Left colon (tissue), 2 donors: ENCODE results near the gene MIER2. TPM values are rescaled to one million over a fixed set of nuclear protein-coding genes. Genes with fewer than 3 reads are reported as not detected.
"Not testable (repeated sequence)": the region's sequence is repeated elsewhere in the genome, so short reads cannot be mapped to it uniquely, and the experiment has no call there.

Source experiments
- ATAC-seq: fragments of 200-7000 bp; cut with Tn5 transposase; one replicate; pipeline ENCODE4 v1.9.1; 2020; ENCODE audit warnings: mild to moderate bottlenecking, moderate library complexity
- DNase-seq, 2 donors: peaks; one replicate each; pipeline ENCODE4 v3.0.0-alpha.2; 2020
- intact Hi-C, 2 donors: fragments of 100-400 bp; cut with DNase I in 1 of 2; cut with micrococcal nuclease in 1 of 2; formaldehyde crosslinking; loops; one replicate each; pipeline versions ENCODE4 v1.11.2 to v1.14.0; 2022; cut with DNase I, micrococcal nuclease
- total RNA-seq, 2 donors: library from RNA; stranded (reverse); fragmentation: NEBNext Ultra II Directional; extraction: Animal tissue kit (Norgen Biotek cat#: 25700); gene quantifications; one replicate each; pipeline ENCODE4 v1.2.1, GENCODE V29; 2021
- donor health status: DM: no; HTN: no; CAD: no.
- donor health status: DM: yes; HTN: yes; CAD: no.

MIER2 gene
- total RNA-seq, 2 donors from 2014 or later = 14.6 to 15.7 TPM

DNA sequence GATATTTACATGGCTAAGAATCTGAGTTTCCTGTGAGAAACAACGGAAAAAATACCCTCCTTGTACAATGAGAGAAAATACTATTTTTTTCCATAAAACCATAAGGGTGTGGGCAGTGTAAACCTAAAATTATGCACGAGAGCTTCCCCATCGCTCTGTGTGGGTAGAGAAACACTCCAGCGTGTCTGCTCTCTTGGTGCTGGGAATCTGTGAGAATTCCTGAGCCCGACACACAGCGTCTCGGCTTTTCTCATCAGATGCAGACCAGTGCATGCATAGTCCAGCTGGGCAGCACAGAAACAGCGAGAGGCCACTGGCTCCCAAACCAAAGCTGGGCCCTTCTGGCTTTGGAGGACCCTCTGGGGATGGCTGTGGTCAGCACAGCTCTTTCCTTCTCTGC, 65.4 kb downstream of the MIER2 start:
- DNase-seq (no peak), ATAC-seq (no peak)
- intact Hi-C loops = no loop called here

DNA sequence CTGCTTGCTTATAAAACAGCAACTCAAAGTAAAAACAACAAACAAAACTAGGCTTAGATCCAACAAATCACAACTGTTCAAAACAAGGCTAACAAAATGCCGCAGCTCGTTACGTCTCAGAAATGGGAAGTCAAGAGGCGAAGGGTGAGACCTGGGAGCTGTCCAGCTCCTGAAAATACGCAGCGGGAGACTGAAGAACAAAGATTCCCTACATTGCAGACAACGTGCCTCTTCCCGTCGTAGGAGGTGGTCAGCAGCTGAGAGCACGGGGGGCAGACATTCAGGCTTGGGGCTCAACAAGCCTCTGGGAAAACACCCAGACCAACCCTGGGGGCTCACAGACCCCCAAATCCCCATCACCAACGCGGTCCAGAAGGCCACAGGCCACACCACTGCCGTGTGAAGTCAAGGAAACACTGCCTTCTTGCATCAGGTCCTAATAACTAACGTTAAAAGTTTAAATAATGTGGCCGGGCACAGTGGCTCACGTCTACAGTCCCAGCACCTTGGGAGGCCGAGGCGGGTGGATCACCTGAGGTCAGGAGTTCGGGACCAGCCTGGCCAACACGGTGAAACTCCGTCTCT, 66.9 kb downstream of the MIER2 start:
- intact Hi-C loops = no loop called here
- no peak for ATAC-seq
- no peak for DNase-seq

DNA sequence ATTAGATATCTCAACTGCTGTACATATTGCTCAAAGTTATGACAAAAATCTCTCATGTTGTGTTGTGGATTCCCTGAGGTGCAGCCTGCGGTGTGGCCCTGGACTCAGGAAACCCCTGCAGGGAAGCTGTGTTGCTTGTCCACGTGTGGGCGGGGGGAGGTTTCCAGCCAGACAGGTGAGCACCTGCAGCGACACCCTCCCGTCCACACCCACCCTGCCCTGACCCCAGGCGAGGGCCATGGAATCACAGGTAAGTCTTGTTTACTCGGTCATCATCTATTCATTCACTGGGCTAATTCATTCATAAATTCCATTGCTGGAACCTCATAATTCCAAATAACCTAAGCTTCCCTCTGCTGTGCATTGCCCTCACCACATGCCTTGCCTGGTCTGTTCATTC, 67.5 kb downstream of the MIER2 start:
- ATAC-seq = no peak
- intact Hi-C loops = no loop called here
- no peak for DNase-seq

GRCh38 chr19:275958-276646, 68.5 kb downstream of the MIER2 start:
- intact Hi-C loops = no loop called here
- DNase-seq = no peak
- ATAC-seq = no peak

DNA sequence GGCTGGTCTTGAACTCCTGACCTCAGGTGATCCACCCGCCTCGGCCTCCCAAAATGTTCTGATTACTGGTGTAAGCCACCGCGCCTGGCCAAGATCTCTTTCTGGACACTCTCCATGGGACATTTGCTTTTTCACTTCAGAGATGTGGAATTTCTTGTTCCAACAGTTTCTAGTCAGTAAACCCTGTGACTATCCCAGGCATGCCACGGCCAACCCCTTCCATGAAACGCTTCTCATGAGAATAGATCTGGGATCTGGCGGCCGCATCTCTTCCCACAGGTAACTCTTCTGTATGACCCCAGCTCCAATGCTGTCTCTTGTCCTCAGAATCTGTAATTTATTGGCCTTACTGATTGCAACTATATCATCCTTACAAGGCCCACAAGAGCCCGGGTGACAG, 69.6 kb downstream of the MIER2 start:
- DNase-seq = no peak
- intact Hi-C loops = no loop called here
- ATAC-seq = no peak

- no peak for DNase-seq
- ATAC-seq = no peak
- intact Hi-C loops = no loop called here
Observed at GRCh38 chr19:273393-273792, 71.2 kb downstream of the MIER2 start.

DNA sequence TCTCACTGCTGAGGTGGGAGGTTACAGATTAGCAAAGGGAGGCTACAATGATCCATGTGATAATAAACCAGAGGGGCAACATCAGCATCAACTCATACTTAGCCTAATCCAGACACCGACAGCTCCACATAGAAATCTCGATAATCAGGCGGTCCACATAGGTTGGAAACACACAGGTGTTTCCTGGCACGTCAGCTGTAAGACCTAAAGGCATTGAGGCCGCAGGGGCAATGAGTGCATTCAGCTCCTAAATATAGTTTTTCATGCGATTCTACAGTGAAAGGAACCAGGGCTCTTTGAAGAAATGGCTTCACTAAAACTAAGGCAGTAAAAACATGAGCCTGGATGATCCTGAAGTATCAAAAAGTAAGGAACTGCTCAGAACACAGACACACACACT, 72.7 kb downstream of the MIER2 start:
- no peak for ATAC-seq
- intact Hi-C loops = no loop called here

DNA sequence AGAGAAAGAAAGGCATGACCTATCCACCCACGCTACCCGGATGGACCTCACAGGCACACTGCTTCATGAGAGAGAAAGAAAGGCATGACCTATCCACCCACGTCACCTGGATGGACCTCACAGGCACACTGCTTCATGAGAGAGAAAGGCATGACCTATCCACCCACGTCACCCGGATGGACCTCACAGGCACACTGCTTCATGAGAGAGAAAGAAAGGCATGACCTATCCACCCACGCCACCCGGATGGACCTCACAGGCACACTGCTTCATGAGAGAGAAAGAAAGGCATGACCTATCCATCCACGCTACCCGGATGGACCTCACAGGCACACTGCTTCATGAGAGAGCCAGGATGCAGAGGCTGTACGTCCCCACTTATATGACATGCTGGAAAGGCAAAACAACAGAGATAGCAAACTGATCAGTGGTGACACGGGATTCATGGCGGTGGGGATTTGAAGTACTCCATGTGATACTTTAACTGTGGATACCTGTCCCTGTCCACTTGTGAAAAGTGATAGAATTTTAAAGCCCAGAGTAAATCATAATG, 73.8 kb downstream of the MIER2 start:
- DNase-seq, ATAC-seq, intact Hi-C loops: not testable (repeated sequence)

More for the DNA sequence above, 72.7 kb downstream of the MIER2 start:
- DNase-seq = no peak

DNA sequence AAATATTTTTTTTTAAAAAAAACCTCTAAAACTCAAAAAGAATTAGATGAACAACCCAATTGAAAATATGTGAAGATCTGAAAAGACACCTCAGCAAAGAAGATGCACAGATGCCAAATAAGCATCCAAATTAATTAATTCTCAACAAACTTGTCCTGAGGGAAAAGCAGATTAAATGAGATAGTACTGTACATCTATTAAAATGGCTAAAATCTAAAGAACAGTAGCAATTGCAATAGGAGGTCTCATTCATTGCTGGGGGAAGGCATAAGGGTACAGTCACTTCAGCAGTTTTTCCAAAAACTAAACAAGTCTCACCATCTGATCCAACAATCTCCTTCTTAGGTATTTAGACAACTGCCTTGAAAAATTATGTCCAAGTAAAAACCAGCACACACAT, 75.4 kb downstream of the MIER2 start:
- intact Hi-C loops = no loop called here
- ATAC-seq = no peak
- no peak for DNase-seq

- no peak for ATAC-seq
- DNase-seq = no peak
- intact Hi-C loops = no loop called here
Observed at GRCh38 chr19:262125-262524, 82.5 kb downstream of the MIER2 start.

GRCh38 chr19:256804-257203, 87.8 kb downstream of the MIER2 start:
- intact Hi-C loops, ATAC-seq, DNase-seq: not testable (repeated sequence)

Other genes with a start within 250 kb of the MIER2 start
- gene OR4F17, start 237.7 kb downstream of the MIER2 start, total RNA-seq = not detected
- 100 to 1,000 TPM in 1 of 2 donors, 10 to 100 TPM in 1; 85.2 to 109 TPM for gene PLPP2, start 53.4 kb downstream of the MIER2 start, total RNA-seq
- gene C2CD4C, start 64.4 kb upstream of the MIER2 start, total RNA-seq = under 1 TPM; 0.59 to 0.85 TPM
- 1 to 10 TPM; 4.7 to 9.4 TPM for gene SHC2, start 116.2 kb upstream of the MIER2 start, total RNA-seq
- 1 to 10 TPM; 3.1 to 5.9 TPM for gene MADCAM1, start 151.7 kb upstream of the MIER2 start, total RNA-seq
- 10 to 100 TPM; 17.4 to 19.9 TPM for gene TPGS1, start 162.7 kb upstream of the MIER2 start, total RNA-seq
- gene CDC34, start 187.0 kb upstream of the MIER2 start, total RNA-seq = 10 to 100 TPM; 62.4 to 67.6 TPM
- gene GZMM, start 199.3 kb upstream of the MIER2 start, total RNA-seq = under 1 TPM in 1 of 2 donors, not detected in 1; 0.67 TPM
- 1,000 to 10,000 TPM in 1 of 2 donors, 100 to 1,000 TPM in 1; 751 to 1,370 TPM for gene BSG, start 227.8 kb upstream of the MIER2 start, total RNA-seq
- under 1 TPM; 0.15 to 0.39 TPM for gene HCN2, start 245.1 kb upstream of the MIER2 start, total RNA-seq